SU-DHL-6 (cell line): ENCODE data around the gene TMEM271.

Source experiments
- H2AFZ ChIP-seq: fragments of 200-600 bp; sonication (generic); 2 replicates; pipeline ENCODE4 v1.6.1; 2014; ENCODE audit warnings: low read depth, mild to moderate bottlenecking, moderate library complexity, mixed read lengths, antibody characterized with exemption, low read length; ENCODE audit not compliant: severe bottlenecking
- H3F3A ChIP-seq: fragments of 200-600 bp; shearing (Covaris generic); 2 replicates; pipeline ENCODE4 v1.6.0; 2016; ENCODE audit warnings: antibody characterized with exemption, mild to moderate bottlenecking; ENCODE audit not compliant: insufficient read depth
- H3K27ac ChIP-seq: fragments of 200-600 bp; sonication (generic); 2 replicates; pipeline ENCODE4 v1.5.1; 2016; ENCODE audit warnings: low read depth, mild to moderate bottlenecking, low read length, moderate library complexity, mixed read lengths
- H3K27me3 ChIP-seq: fragments of 200-600 bp; sonication (generic), shearing (Covaris generic); 2 replicates; pipeline ENCODE4 v1.6.0; 2014; ENCODE audit warnings: mild to moderate bottlenecking, low read length
- H3K36me3 ChIP-seq: fragments of 200-600 bp; sonication (generic); 2 replicates; pipeline ENCODE4 v1.6.1; 2014; ENCODE audit warnings: mild to moderate bottlenecking, low read length, mixed read lengths
- H3K4me2 ChIP-seq: fragments of 300-600, 200-600 bp; shearing (Covaris generic), sonication (generic); 2 replicates; pipeline ENCODE4 v1.6.0; 2014; ENCODE audit warnings: low read length, low read depth, mild to moderate bottlenecking; ENCODE audit not compliant: poor library complexity, severe bottlenecking
- H3K4me3 ChIP-seq: fragments of 200-600 bp; sonication (generic); 2 replicates; pipeline ENCODE4 v1.5.1; 2014; ENCODE audit warnings: antibody characterized with exemption, low read length, mild to moderate bottlenecking, mixed read lengths; ENCODE audit not compliant: insufficient read depth, poor library complexity, severe bottlenecking
- H3K79me2 ChIP-seq: fragments of 200-600 bp; sonication (generic); 2 replicates; pipeline ENCODE4 v1.6.1; 2014; ENCODE audit warnings: mild to moderate bottlenecking, low read length, moderate library complexity; ENCODE audit not compliant: insufficient read depth
- H3K9ac ChIP-seq: fragments of 200-600 bp; sonication (generic); 2 replicates; pipeline ENCODE4 v1.7.0; 2014; ENCODE audit warnings: mild to moderate bottlenecking, low read length
- H3K9me2 ChIP-seq: fragments of 200-600 bp; sonication (generic); replicated peaks from 2 replicates; pipeline ENCODE4 v1.6.1; 2014; ENCODE audit warnings: low read length; ENCODE audit not compliant: insufficient read depth
- H3K9me3 ChIP-seq: fragments of 200-600 bp; sonication (generic); 2 replicates; pipeline ENCODE4 v1.6.1; 2014; ENCODE audit warnings: low read length, mixed read lengths; ENCODE audit not compliant: insufficient read depth
- H4K20me1 ChIP-seq: fragments of 200-600 bp; sonication (generic); 2 replicates; pipeline ENCODE4 v1.6.1; 2014; ENCODE audit warnings: low read depth, mild to moderate bottlenecking, antibody characterized with exemption, low read length, moderate library complexity, mixed read lengths
- CTCF ChIP-seq: fragments of 200-600 bp; sonication (generic); IDR thresholded peaks from one replicate; pipeline ENCODE4 v1.5.1; 2017; ENCODE audit warnings: antibody characterized with exemption, mild to moderate bottlenecking, low read length, moderate library complexity; ENCODE audit not compliant: insufficient read depth, poor library complexity, severe bottlenecking
- EZH2phosphoT487 ChIP-seq: fragments of 200-600 bp; sonication (generic), shearing (Covaris generic); conservative IDR thresholded peaks from 2 replicates; pipeline ENCODE4 v1.6.1; 2018; ENCODE audit warnings: mild to moderate bottlenecking, antibody characterized with exemption, low read length, moderate library complexity, mixed read lengths

Gene TMEM271

GRCh38 chr4:533318-534100 lies 42.6 kb downstream of the TMEM271 start:
- H2AFZ ChIP-seq, result no peak overlapping the region
- H3K79me2 ChIP-seq, result no peaks in the 10 kb centered on the region
- H3K9me2 ChIP-seq, result no peaks in the 10 kb centered on the region
- no peaks in the 10 kb centered on the region for H3K36me3 ChIP-seq
- no peak overlapping the region for H3K27ac ChIP-seq
- no peaks in the 10 kb centered on the region for H3F3A ChIP-seq
- no peak overlapping the region for H3K9ac ChIP-seq
- H3K9me3 ChIP-seq, result no peaks in the 10 kb centered on the region
- no peak overlapping the region for H3K4me3 ChIP-seq
- H4K20me1 ChIP-seq, result no peaks in the 10 kb centered on the region
- no peak overlapping the region for H3K4me2 ChIP-seq
- TF ChIP-seq CTCF (no peak), EZH2phosphoT487 (no peak)
- no peaks in the 10 kb centered on the region for H3K27me3 ChIP-seq

- Histone ChIP-seq H3K4me3 (no peak overlapping the region), H3K9me3 (no peaks in the 10 kb centered on the region), H3K9ac (no peak overlapping the region), H2AFZ (no peak overlapping the region), H3K79me2 (no peaks in the 10 kb centered on the region), H3K27ac (no peak overlapping the region), H3K9me2 (no peaks in the 10 kb centered on the region), H3F3A (no peaks in the 10 kb centered on the region), H3K27me3 (no peaks in the 10 kb centered on the region), H3K36me3 (no peaks in the 10 kb centered on the region), H4K20me1 (no peaks in the 10 kb centered on the region), H3K4me2 (no peak overlapping the region)
- TF ChIP-seq CTCF (no peak), EZH2phosphoT487 (no peak)
Measured at GRCh38 chr4:532588-533317, 43.3 kb downstream of the TMEM271 start.

- no peak overlapping the region for H2AFZ ChIP-seq
- TF ChIP-seq EZH2phosphoT487 (no peak), CTCF (no peak)
- no peaks in the 10 kb centered on the region for H3K9me3 ChIP-seq
- H3K79me2 ChIP-seq, result no peaks in the 10 kb centered on the region
- H3K27me3 ChIP-seq, result no peaks in the 10 kb centered on the region
- no peaks in the 10 kb centered on the region for H4K20me1 ChIP-seq
- no peak overlapping the region for H3K27ac ChIP-seq
- no peak overlapping the region for H3K4me3 ChIP-seq
- no peaks in the 10 kb centered on the region for H3K9me2 ChIP-seq
- no peak overlapping the region for H3K4me2 ChIP-seq
- no peaks in the 10 kb centered on the region for H3K36me3 ChIP-seq
- H3K9ac ChIP-seq, result no peak overlapping the region
- no peaks in the 10 kb centered on the region for H3F3A ChIP-seq
Measured at GRCh38 chr4:531721-532565, 44.2 kb downstream of the TMEM271 start.
